Memory B cell (primary cell): Measurements from ENCODE around the gene FLT1.

Experiments used
- ATAC-seq: fragments of 150-1000 bp; cut with Tn5 transposase; 2 replicates; pipeline ENCODE4 v1.10.0; 2021; ENCODE audit warnings: low read depth, mild to moderate bottlenecking, moderate library complexity
- DNase-seq, 2 donors: peaks; one replicate each; pipeline ENCODE4 v3.0.0; 2022; ENCODE audit warnings: low spot score in 2 of 2
- H3K27ac Mint-ChIP-seq: one replicate; pipeline ENCODE4 v1.8.0; 2022; ENCODE audit warnings: mild to moderate bottlenecking, moderate library complexity, mixed read lengths
- H3K27me3 Mint-ChIP-seq: one replicate; pipeline ENCODE4 v1.8.0; 2022; ENCODE audit warnings: mixed read lengths
- H3K36me3 Mint-ChIP-seq: one replicate; pipeline ENCODE4 v1.8.0; 2022; ENCODE audit warnings: mild to moderate bottlenecking, mixed read lengths
- H3K4me1 Mint-ChIP-seq: one replicate; pipeline ENCODE4 v1.8.0; 2022; ENCODE audit warnings: mixed read lengths
- H3K4me3 Mint-ChIP-seq: one replicate; pipeline ENCODE4 v1.8.0; 2022; ENCODE audit warnings: mild to moderate bottlenecking, moderate library complexity, mixed read lengths
- H3K9me3 Mint-ChIP-seq: one replicate; pipeline ENCODE4 v1.8.0; 2022; ENCODE audit warnings: mixed read lengths

FLT1 gene

GRCh38 chr13:28326056-28326455 is 168.9 kb downstream of the FLT1 start:
- Mint-ChIP-seq H3K9me3 (no peaks in the 10 kb centered on the region), H3K27me3 (no peaks in the 10 kb centered on the region), H3K4me3 (no peak overlapping the region), H3K27ac (no peak overlapping the region), H3K4me1 (peaks cover 3% of the 10 kb centered on the region), H3K36me3 (no peaks in the 10 kb centered on the region)
- DNase-seq (no peak), ATAC-seq (no peak)

- ATAC-seq: no peak
These were observed 169.9 kb downstream of the FLT1 start for GRCh38 chr13:28325022-28325421.

DNA sequence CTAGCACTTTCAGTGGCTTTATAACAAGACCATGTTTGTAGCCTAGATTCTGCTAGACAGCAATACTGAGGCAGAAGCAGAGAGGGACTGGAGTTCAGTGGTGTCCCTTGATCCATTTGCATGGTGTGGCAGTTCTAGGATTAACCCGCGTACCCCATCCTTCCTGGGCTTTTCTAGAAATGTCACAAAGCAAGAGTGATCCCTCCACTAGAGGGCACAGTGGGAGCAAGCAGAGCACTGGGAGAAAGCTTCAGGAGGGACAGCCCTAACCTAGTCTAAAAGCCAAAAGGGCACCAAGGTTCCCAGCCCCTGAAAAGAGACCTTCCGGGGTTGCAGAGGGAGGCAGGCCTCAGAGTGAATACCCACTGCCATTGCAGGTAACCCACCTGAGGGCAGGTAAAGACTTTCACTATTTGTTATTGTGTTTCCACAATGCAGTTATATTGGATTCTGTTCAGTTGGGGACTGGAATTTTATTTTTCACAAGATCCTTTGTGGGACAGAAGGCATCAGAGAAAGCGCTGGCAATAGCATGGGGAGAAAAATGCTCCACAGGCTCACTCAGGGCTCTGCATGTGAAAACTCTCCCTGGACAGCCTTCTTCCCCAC is 170.6 kb downstream of the FLT1 start:
- Mint-ChIP-seq H3K9me3 (no peaks in the 10 kb centered on the region), H3K27me3 (no peaks in the 10 kb centered on the region), H3K27ac (no peak overlapping the region), H3K36me3 (no peaks in the 10 kb centered on the region), H3K4me1 (peaks cover 3% of the 10 kb centered on the region), H3K4me3 (no peak overlapping the region)
- ATAC-seq: peak; percentile 75
- peak; percentile 49 to 55 for DNase-seq

More at GRCh38 chr13:28325022-28325421, 169.9 kb downstream of the FLT1 start:
- no peak overlapping the region for H3K4me3 Mint-ChIP-seq
- H3K4me1 Mint-ChIP-seq: peaks cover 3% of the 10 kb centered on the region
- H3K27me3 Mint-ChIP-seq: no peaks in the 10 kb centered on the region
- H3K27ac Mint-ChIP-seq: no peak overlapping the region
- no peaks in the 10 kb centered on the region for H3K9me3 Mint-ChIP-seq
- H3K36me3 Mint-ChIP-seq: no peaks in the 10 kb centered on the region
- DNase-seq: no peak

DNA sequence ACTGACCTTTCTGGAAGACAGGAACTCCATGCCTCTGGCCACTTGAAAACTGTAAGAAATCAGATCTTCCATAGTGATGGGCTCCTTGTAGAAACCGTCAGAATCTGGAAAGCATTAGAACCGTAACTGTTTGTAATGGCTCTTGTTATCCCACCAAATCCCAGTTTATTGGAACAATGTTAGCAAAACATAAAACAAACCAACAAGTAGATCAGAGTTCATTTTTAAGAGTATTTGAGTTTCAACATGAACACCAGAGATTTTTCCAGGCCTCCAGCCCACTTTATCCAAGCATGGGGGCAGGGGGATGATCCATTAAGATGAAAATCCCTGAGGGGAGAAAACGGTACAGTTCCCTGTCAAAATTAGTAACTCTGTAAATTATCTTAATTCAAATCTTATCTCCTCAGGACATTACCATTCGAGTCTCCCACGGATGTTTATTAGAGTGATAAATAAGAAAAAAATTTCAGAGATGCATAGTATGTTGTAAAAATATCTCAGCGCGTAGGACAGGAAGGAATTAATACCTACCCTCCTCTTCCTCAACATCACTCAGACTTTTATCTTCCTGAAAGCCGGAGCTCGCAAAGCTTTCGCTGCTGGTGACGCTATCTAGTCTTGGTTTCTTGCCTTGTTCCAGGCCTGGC is 172.5 kb downstream of the FLT1 start:
- Mint-ChIP-seq H3K4me1 (peaks cover 3% of the 10 kb centered on the region), H3K27ac (no peak overlapping the region), H3K9me3 (no peaks in the 10 kb centered on the region), H3K36me3 (no peaks in the 10 kb centered on the region), H3K4me3 (no peak overlapping the region), H3K27me3 (no peaks in the 10 kb centered on the region)
- DNase-seq (no peak), ATAC-seq (no peak)

DNA sequence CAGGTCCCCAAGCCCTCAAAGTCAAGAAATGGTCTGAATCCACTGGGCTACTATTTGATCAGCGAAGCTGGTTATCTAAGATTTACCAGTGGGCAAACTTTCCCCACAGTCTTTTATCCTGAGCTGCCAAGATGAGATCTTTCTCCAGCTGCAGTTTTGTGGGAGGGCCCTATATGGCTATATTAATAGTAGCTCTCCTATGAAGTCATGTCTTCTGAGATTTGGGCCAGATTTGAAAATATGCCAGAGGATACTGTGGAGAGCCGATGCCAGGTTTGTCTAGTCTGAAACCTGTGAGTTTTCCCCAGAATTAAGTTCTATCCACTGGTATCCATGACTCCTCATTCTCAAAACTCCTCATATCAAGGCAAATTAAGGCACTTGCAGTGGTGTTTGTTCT is 173.2 kb downstream of the FLT1 start:
- H3K36me3 Mint-ChIP-seq: no peaks in the 10 kb centered on the region
- no peak for ATAC-seq
- no peaks in the 10 kb centered on the region for H3K9me3 Mint-ChIP-seq
- no peak overlapping the region for H3K27ac Mint-ChIP-seq
- no peak overlapping the region for H3K4me3 Mint-ChIP-seq
- no peak for DNase-seq
- H3K27me3 Mint-ChIP-seq: no peaks in the 10 kb centered on the region
- H3K4me1 Mint-ChIP-seq: peaks cover 3% of the 10 kb centered on the region

DNA sequence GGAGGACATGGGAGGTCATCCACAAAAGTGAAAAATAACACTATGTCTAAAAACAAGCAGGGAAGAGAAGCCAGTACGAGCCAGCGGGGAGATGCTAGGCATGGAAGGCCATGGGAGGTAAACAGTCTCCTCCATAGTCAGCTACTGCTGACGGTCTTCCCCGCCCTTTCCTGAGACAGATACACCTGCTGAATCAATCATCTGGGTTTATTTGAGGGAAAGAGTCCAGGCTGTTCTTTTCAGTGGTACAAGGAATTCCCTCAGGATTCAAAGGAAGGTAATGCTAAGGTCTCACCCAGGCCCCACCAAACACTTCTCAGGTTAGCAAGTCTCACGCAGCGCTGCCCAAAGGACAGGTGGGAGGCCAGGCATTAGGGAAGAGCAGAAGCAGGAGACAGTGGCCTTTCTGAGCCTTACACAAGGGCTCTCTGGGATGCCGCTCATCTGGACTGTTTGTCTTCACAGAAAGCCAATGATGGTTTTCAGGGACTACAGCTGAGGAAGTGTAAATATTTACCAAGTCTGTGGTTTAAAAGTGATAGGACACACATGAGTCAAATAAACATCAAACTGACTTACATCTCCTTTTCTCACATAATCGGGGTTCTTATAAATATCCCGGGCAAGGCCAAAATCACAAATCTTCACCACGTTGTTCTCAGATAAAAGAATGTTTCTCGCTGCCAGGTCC is 173.9 kb downstream of the FLT1 start:
- peaks cover 3% of the 10 kb centered on the region for H3K4me1 Mint-ChIP-seq
- H3K27ac Mint-ChIP-seq: no peak overlapping the region
- no peak for DNase-seq
- no peak for ATAC-seq
- no peak overlapping the region for H3K4me3 Mint-ChIP-seq
- H3K36me3 Mint-ChIP-seq: no peaks in the 10 kb centered on the region
- no peaks in the 10 kb centered on the region for H3K27me3 Mint-ChIP-seq
- H3K9me3 Mint-ChIP-seq: no peaks in the 10 kb centered on the region

DNA sequence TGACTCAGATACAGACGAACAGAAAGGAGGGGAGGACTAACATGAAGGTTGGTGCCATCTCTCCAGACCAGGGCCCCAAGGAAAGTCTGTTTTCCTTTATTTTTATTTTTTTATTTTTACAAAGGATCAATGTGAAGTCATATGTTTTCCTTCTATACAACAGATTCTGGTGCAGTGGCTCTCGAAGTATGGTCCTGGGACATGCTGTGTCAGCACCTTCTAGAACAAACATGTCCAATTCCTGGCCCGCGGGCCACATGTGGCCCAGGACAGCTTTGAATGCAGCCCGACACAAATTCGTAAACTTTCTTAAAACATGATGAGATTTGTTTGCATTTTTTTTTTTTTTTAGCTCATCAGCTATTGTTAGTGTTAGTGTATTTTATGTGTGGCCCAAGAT is 174.7 kb downstream of the FLT1 start:
- Mint-ChIP-seq H3K4me3 (no peak overlapping the region), H3K27me3 (no peaks in the 10 kb centered on the region), H3K9me3 (no peaks in the 10 kb centered on the region), H3K36me3 (no peaks in the 10 kb centered on the region), H3K4me1 (peaks cover 3% of the 10 kb centered on the region), H3K27ac (no peak overlapping the region)
- ATAC-seq: no peak
- no peak for DNase-seq

DNA sequence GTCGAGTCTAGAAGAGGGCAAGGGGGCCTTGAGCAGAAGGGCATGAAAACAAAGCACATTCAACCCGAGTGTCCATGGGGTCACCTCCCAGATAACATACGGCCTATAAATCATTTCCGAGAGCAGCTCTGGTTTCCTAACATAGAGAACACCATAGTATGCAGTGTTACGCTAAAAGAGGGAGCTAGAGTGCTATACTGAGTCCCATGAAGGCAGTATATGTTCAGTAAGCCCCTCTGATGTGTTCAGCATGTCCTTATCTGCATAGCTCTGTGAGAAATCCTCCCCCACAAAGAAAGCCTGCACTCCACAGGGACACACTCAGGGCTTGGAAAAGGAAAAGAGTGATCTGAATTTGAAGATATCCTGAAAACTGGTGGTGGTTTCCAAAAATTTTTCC is 175.4 kb downstream of the FLT1 start:
- H3K36me3 Mint-ChIP-seq: no peaks in the 10 kb centered on the region
- DNase-seq: no peak
- H3K27ac Mint-ChIP-seq: no peak overlapping the region
- H3K27me3 Mint-ChIP-seq: no peaks in the 10 kb centered on the region
- no peak for ATAC-seq
- no peaks in the 10 kb centered on the region for H3K9me3 Mint-ChIP-seq
- no peak overlapping the region for H3K4me3 Mint-ChIP-seq
- peaks cover 3% of the 10 kb centered on the region for H3K4me1 Mint-ChIP-seq

- ATAC-seq: no peak
- no peaks in the 10 kb centered on the region for H3K36me3 Mint-ChIP-seq
These were observed 176.4 kb downstream of the FLT1 start for GRCh38 chr13:28318496-28318895.

GRCh38 chr13:28316836-28317235 is 178.1 kb downstream of the FLT1 start:
- H3K36me3 Mint-ChIP-seq: no peaks in the 10 kb centered on the region
- H3K4me1 Mint-ChIP-seq: no peaks in the 10 kb centered on the region
- DNase-seq (no peak), ATAC-seq (no peak)
- H3K27me3 Mint-ChIP-seq: no peaks in the 10 kb centered on the region
- no peak overlapping the region for H3K27ac Mint-ChIP-seq
- H3K4me3 Mint-ChIP-seq: no peak overlapping the region
- H3K9me3 Mint-ChIP-seq: no peaks in the 10 kb centered on the region

More at GRCh38 chr13:28318496-28318895, 176.4 kb downstream of the FLT1 start:
- Mint-ChIP-seq H3K27me3 (no peaks in the 10 kb centered on the region), H3K4me1 (no peaks in the 10 kb centered on the region), H3K4me3 (no peak overlapping the region), H3K27ac (no peak overlapping the region), H3K9me3 (no peaks in the 10 kb centered on the region)
- no peak for DNase-seq

- ATAC-seq: no peak
- Mint-ChIP-seq H3K27me3 (no peaks in the 10 kb centered on the region), H3K9me3 (no peaks in the 10 kb centered on the region), H3K36me3 (no peaks in the 10 kb centered on the region), H3K27ac (no peak overlapping the region), H3K4me1 (no peaks in the 10 kb centered on the region), H3K4me3 (no peak overlapping the region)
- no peak for DNase-seq
These were observed 178.8 kb downstream of the FLT1 start for GRCh38 chr13:28316129-28316528.

- no peak for ATAC-seq
- Mint-ChIP-seq H3K36me3 (no peaks in the 10 kb centered on the region), H3K4me3 (no peak overlapping the region), H3K9me3 (no peaks in the 10 kb centered on the region), H3K27ac (no peak overlapping the region), H3K4me1 (no peaks in the 10 kb centered on the region), H3K27me3 (no peaks in the 10 kb centered on the region)
- no peak for DNase-seq
These were observed 180.0 kb downstream of the FLT1 start for GRCh38 chr13:28314879-28315278.

DNA sequence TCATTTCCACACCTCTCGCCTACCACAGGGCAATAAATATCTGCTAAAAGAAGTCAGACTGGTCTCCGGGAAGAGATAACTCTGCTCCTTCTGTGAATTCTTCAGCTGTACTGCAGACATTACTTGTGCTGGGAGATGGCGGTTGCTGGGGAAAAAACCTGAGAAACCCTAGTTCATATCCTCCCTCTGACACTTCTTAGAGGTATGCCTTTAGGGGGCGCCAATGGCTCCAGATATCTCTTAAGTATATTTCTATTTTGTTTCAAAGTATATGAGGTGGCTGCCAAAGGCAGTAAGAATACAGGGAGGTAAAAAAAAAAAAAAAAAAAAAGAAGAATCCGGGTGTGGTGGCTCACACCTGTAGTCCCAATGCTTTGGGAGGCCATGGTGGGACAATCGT is 181.3 kb downstream of the FLT1 start:
- no peaks in the 10 kb centered on the region for H3K36me3 Mint-ChIP-seq
- H3K9me3 Mint-ChIP-seq: no peaks in the 10 kb centered on the region
- no peaks in the 10 kb centered on the region for H3K27me3 Mint-ChIP-seq
- H3K27ac Mint-ChIP-seq: no peak overlapping the region
- DNase-seq (no peak), ATAC-seq (no peak)
- no peak overlapping the region for H3K4me3 Mint-ChIP-seq
- H3K4me1 Mint-ChIP-seq: no peaks in the 10 kb centered on the region

DNA sequence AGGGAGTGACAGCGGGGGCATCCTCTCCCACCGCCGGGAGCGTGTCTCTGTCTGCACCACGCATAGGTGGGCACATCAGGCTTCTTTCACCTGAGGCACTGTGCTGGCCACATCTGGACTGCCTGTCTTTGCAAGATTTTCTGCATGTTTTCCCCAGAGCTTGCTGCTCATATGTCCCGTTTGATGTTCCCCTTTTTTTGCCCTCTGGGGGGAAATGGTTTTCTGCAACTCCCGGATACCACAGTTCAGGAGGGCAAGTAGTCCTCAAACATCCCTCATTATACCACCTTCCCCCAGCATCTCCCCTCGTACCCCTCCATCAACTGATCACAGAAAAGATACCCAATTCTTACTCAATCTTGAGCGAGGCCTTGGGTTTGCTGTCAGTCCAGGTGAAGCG is 188.6 kb downstream of the FLT1 start:
- no peak for ATAC-seq
- Mint-ChIP-seq H3K27me3 (no peaks in the 10 kb centered on the region), H3K36me3 (no peaks in the 10 kb centered on the region), H3K4me1 (no peaks in the 10 kb centered on the region), H3K9me3 (no peaks in the 10 kb centered on the region), H3K27ac (no peak overlapping the region), H3K4me3 (no peak overlapping the region)
- DNase-seq: no peak

- ATAC-seq: no peak
- no peaks in the 10 kb centered on the region for H3K36me3 Mint-ChIP-seq
- H3K4me3 Mint-ChIP-seq: no peak overlapping the region
- DNase-seq: no peak
- no peak overlapping the region for H3K27ac Mint-ChIP-seq
- H3K27me3 Mint-ChIP-seq: no peaks in the 10 kb centered on the region
- no peaks in the 10 kb centered on the region for H3K9me3 Mint-ChIP-seq
- H3K4me1 Mint-ChIP-seq: peaks cover 6% of the 10 kb centered on the region
These were observed 193.1 kb downstream of the FLT1 start for GRCh38 chr13:28301839-28302238.
